GM23248 (cell line): Measurements from ENCODE around the gene EEF2KMT.

Source experiments
- EZH2 ChIP-seq: fragments of 200-600 bp; sonication (generic); IDR thresholded peaks from 2 replicates; pipeline ENCODE4 v1.6.1; 2018; ENCODE audit warnings: antibody characterized with exemption, mild to moderate bottlenecking; ENCODE audit not compliant: insufficient read depth, poor library complexity, severe bottlenecking
- EZH2phosphoT487 ChIP-seq: fragments of 200-600 bp; sonication (generic); IDR thresholded peaks from 2 replicates; pipeline ENCODE4 v1.6.1; 2018; ENCODE audit warnings: antibody characterized with exemption, moderate library complexity, mild to moderate bottlenecking, low read depth; ENCODE audit not compliant: insufficient read depth

DNA sequence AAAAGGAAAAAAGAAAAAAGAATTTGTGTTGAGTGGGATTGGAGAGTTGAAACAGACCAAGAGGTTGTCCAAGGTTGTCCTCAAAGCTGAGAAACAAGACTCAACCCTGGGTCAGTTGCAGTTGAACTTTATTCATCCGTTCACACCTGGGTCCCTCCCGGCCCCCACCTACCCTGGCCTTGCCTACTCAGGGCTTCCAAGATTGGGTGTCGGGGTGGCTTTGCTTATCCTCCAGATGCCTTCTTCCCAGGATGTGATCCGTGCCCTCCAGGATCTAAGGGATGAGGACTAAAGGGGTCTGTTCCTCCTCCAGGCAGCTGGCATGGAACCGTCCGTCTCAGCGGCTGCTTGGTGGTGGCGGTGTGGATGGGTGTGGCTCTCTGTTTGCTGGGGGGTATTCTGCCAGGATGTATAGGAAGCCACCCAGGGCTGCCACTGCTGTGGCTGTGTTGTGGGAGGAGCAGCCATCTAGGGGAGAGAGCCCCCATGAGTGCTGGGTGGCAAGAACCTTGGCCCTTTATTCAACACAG is 53.5 kb downstream of the EEF2KMT start:
- no peak for TF ChIP-seq EZH2phosphoT487
- no peak for TF ChIP-seq EZH2
